ENCODE data around the gene PPFIA4. TPM values are rescaled to one million over a fixed set of nuclear protein-coding genes. Genes with fewer than 3 reads are reported as not detected.
"Not testable (repeated sequence)": the region's sequence is repeated elsewhere in the genome, so short reads cannot be mapped to it uniquely, and the experiment has no call there.

PPFIA4 gene
- total RNA-seq, 1 donor from 2014 or later = 1.2 TPM

GRCh38 chr1:202998836-202999750 is 27.2 kb upstream of the PPFIA4 start:
- Mint-ChIP-seq H3K27ac (peak overlapping the region; percentile 40), H3K4me1 (ENCODE audit: low read depth) (no peaks in the 10 kb centered on the region), H3K27me3 (peaks cover 40% of the 10 kb centered on the region), H3K9me3 (ENCODE audit: low read depth) (no peaks in the 10 kb centered on the region), H3K36me3 (ENCODE audit: insufficient read depth) (no peaks in the 10 kb centered on the region), H3K4me3 (ENCODE audit: low read depth) (no peak overlapping the region)
- DNase-seq (ENCODE audit: low spot score, unreplicated experiment) = peak; percentile 28
- peak; percentile 94 for TF ChIP-seq CTCF (IDR thresholded peaks at IDR 0.05; ENCODE audit: unreplicated experiment)

DNA sequence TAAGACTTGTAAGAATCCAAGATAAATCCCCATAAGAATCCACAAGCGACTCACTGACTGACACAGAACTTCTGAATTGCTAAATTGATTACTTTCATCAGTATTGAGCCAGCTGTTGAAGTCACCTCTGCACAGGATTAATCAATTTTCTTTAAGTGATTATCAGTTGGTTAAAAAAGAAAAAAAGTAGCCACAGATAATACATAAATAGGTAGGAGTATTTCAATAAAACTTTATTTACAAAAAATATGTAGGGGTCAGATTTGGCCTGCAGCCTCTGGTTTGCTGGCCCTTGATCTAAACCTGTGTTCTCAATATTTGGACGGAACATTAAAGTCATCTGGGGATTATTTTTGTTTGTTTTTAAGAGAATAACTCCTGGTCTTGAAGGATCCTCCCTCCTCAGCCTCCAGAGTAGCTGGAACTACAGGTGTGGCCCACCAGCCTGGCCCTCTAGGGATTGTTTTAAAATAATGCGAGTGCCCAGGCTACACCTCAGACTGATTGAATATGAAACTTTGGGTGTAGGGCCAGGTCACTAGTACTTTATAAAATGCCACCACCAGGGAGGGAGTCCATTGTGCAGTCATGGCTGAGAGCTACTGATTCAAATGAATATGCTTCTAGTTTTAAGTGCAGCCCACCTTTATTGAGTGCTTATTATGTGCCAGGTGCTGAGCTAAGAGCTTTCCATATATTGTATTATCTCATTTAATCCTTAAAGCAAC is 25.9 kb upstream of the PPFIA4 start:
- Mint-ChIP-seq H3K27me3 (peaks cover 32% of the 10 kb centered on the region), H3K9me3 (ENCODE audit: low read depth) (no peaks in the 10 kb centered on the region), H3K36me3 (ENCODE audit: insufficient read depth) (no peaks in the 10 kb centered on the region)

DNA sequence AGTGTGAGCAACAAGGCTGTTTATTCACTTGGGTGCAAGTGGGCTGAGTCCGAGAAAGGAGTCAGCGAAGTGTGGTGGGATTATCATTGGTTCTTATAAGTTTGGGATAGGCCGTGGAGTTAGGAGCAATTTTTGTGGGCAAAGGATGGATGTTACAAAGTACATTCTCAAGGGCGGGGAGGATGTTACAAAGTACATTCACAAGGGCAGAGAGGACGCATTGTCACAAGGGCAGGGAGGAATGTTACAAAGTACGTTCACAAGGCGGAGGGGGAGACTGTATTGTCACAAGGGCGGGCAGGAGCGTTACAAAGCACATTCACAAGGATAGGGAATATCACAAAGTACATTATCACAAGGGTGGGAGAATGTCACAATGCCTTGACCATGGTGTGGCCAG is 24.3 kb upstream of the PPFIA4 start:
- no peak for DNase-seq (ENCODE audit: low spot score, unreplicated experiment)
- H3K4me3 Mint-ChIP-seq (ENCODE audit: low read depth) = no peak overlapping the region
- no peak overlapping the region for H3K27ac Mint-ChIP-seq
- no peaks in the 10 kb centered on the region for H3K36me3 Mint-ChIP-seq (ENCODE audit: insufficient read depth)
- H3K9me3 Mint-ChIP-seq (ENCODE audit: low read depth) = no peaks in the 10 kb centered on the region
- peaks cover 11% of the 10 kb centered on the region for H3K4me1 Mint-ChIP-seq (ENCODE audit: low read depth)
- H3K27me3 Mint-ChIP-seq = peaks cover 16% of the 10 kb centered on the region
- TF ChIP-seq CTCF (IDR thresholded peaks at IDR 0.05; ENCODE audit: unreplicated experiment) = no peak

More for the DNA sequence above, 25.9 kb upstream of the PPFIA4 start:
- DNase-seq (ENCODE audit: low spot score, unreplicated experiment) = no peak
- Mint-ChIP-seq H3K4me1 (ENCODE audit: low read depth) (peaks cover 1% of the 10 kb centered on the region), H3K27ac (no peak overlapping the region), H3K4me3 (ENCODE audit: low read depth) (no peak overlapping the region)
- no peak for TF ChIP-seq CTCF (IDR thresholded peaks at IDR 0.05; ENCODE audit: unreplicated experiment)

DNA sequence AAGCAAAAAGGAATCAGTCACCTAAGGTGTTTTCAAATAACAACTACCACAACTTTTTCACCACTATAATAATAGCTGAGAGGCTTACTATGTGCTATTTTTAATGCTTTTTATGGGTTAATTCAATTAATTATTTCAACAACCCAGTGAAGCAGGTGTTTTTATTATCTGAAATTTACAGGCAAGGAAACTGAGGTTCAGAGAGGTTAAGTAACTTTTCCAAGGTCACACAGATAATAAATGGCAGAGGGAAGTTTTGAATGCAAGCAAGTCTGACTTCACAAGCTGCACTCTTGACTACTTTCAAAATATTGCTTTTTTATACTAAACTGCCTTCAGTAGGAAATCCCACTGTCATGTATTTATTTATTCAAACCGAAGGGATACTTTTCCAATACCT is 23.3 kb upstream of the PPFIA4 start:
- Mint-ChIP-seq H3K9me3 (ENCODE audit: low read depth) (no peaks in the 10 kb centered on the region), H3K27me3 (peaks cover 9% of the 10 kb centered on the region), H3K27ac (no peak overlapping the region), H3K4me3 (ENCODE audit: low read depth) (no peak overlapping the region), H3K36me3 (ENCODE audit: insufficient read depth) (no peaks in the 10 kb centered on the region), H3K4me1 (ENCODE audit: low read depth) (peaks cover 15% of the 10 kb centered on the region)
- TF ChIP-seq CTCF (IDR thresholded peaks at IDR 0.05; ENCODE audit: unreplicated experiment) = no peak
- no peak for DNase-seq (ENCODE audit: low spot score, unreplicated experiment)

DNA sequence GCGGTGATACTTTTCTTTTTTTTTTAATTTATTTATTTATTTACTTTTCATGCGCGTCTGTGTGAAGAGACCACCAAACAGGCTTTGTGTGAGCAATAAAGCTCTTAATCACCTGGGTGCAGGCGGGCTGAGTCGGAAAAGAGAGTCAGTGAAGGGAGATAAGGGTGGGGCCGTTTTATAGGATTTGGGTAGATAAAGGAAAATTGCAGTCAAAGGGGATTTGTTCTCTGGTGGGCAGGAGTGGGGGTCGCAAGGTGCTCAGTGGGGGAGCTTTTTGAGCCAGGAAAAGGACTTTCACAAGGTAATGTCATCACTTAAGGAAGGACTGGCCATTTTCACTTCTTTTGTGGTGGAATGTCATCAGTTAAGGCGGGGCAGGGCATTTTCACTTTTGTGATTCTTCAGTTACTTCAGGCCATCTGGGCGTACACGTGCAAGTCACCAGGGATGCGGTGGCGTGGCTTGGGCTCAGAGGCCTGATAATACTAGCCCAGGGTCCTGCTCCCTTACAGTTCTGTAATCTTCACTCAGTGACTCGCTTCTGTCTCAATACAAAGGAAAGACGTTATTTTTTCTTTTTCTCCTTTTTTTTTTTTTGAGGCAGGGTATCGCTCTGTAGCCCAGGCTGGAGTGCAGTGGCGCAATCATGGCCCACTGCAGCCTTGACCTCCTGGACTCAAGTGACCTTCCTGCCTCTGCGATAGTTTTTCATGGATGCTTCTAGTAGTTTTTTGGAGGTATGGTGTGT is 20.7 kb upstream of the PPFIA4 start:
- not testable (repeated sequence) for H3K9me3 Mint-ChIP-seq (ENCODE audit: low read depth); H3K27me3 Mint-ChIP-seq; DNase-seq (ENCODE audit: low spot score, unreplicated experiment); H3K36me3 Mint-ChIP-seq (ENCODE audit: insufficient read depth)
- Mint-ChIP-seq H3K4me1 (ENCODE audit: low read depth) (peaks cover 22% of the 10 kb centered on the region), H3K4me3 (ENCODE audit: low read depth) (peak overlapping the region; percentile 95), H3K27ac (peak overlapping the region; percentile 99)
